Bronchial epithelial cell (primary cell): ENCODE data around the gene SYNE1. TPM values are rescaled to one million over a fixed set of nuclear protein-coding genes. Genes with fewer than 3 reads are reported as not detected.
A peak's percentile ranks its signal among the peaks of the same experiment; 100 is the strongest.

Source experiments
- DNase-seq: peaks from one replicate; pipeline ENCODE4 v3.0.0-alpha.2; 2010; ENCODE audit warnings: low read depth
- FAIRE-seq: peaks from 2 replicates; lab custom pipeline; 2011; peaks lifted over from hg19 to GRCh38; lab: Jason Lieb, UNC
- H3K27me3 ChIP-seq: 2 replicates; pipeline ENCODE4 v1.5.1; 2011; ENCODE audit warnings: low read length; ENCODE audit not compliant: control insufficient read depth, insufficient read depth
- H3K36me3 ChIP-seq: 2 replicates; pipeline ENCODE4 v1.5.1; 2011; ENCODE audit warnings: low read length; ENCODE audit not compliant: control insufficient read depth, insufficient read depth
- H3K4me3 ChIP-seq: 2 replicates; pipeline ENCODE4 v1.5.1; 2011; ENCODE audit warnings: mild to moderate bottlenecking, low read depth, low read length, control low read depth
- total RNA-seq: library from RNA; depleted of rRNA; stranded (reverse); fragments of >200 nt; gene quantifications from 2 replicates; pipeline ENCODE4 v1.2.1, GENCODE V29; 2014
- TF ChIP-seq, protein P1 (sequence below): IDR thresholded peaks from 2 replicates; pipeline ENCODE4 v1.5.1; 2011; ENCODE audit warnings: mild to moderate bottlenecking, moderate library complexity, low read length, control low read depth, inconsistent platforms; ENCODE audit not compliant: insufficient read depth, severe bottlenecking

SYNE1 gene
- total RNA-seq, 1 donor from 2014 or later: 15.8 TPM

DNA sequence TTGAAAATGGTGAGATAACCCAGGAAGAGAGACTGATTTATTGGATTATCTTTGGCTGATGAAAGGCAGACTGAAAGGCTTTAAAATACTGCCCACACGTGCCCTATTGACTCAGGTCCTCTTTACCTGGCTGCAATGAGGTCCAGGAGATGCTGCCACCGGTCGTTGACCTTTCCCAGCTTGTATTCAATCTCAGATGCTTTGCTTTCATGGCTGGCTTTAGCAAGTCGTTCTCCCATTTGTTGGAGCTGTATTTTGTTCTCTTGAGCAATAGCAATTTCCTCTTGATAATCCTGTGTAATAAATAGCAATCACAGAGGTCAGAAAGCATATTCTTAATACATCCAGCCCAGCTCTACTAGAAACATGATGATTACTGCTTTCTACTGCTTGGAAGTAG lies 460.9 kb downstream of the SYNE1 start:
- H3K36me3 ChIP-seq: no peaks in the 10 kb centered on the region
- no peak for DNase-seq
- TF ChIP-seq, protein P1, sequence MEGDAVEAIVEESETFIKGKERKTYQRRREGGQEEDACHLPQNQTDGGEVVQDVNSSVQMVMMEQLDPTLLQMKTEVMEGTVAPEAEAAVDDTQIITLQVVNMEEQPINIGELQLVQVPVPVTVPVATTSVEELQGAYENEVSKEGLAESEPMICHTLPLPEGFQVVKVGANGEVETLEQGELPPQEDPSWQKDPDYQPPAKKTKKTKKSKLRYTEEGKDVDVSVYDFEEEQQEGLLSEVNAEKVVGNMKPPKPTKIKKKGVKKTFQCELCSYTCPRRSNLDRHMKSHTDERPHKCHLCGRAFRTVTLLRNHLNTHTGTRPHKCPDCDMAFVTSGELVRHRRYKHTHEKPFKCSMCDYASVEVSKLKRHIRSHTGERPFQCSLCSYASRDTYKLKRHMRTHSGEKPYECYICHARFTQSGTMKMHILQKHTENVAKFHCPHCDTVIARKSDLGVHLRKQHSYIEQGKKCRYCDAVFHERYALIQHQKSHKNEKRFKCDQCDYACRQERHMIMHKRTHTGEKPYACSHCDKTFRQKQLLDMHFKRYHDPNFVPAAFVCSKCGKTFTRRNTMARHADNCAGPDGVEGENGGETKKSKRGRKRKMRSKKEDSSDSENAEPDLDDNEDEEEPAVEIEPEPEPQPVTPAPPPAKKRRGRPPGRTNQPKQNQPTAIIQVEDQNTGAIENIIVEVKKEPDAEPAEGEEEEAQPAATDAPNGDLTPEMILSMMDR: no peak
- no peaks in the 10 kb centered on the region for H3K27me3 ChIP-seq
- no peak overlapping the region for H3K4me3 ChIP-seq
- peak; percentile 43 for FAIRE-seq

DNA sequence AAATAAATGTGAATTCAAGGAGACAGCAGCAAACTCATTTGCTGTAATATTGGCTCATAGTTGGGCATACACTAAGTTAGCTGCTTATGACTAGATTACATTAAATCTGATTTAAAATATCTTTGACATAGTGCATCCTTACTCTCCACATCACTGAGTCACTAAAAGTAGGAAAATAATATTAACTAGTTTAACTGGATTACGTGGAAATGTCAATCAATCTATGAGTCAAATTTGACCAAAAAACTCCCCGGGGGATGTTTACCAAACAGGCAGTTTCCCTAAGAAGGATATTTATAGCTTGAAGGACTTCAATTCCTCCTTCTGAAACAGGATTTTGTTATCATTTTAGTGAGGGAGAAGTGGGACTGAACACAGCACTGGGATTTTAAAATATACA lies 463.2 kb downstream of the SYNE1 start:
- FAIRE-seq (no peak), DNase-seq (peak; percentile 65)
- Histone ChIP-seq H3K4me3 (no peak overlapping the region), H3K27me3 (no peaks in the 10 kb centered on the region), H3K36me3 (no peaks in the 10 kb centered on the region)
- TF ChIP-seq, protein P1: no peak

GRCh38 chr6:152173321-152173720 lies 463.8 kb downstream of the SYNE1 start:
- FAIRE-seq (no peak), DNase-seq (no peak)
- TF ChIP-seq, protein P1: no peak
- Histone ChIP-seq H3K27me3 (no peaks in the 10 kb centered on the region), H3K36me3 (no peaks in the 10 kb centered on the region), H3K4me3 (no peak overlapping the region)

GRCh38 chr6:152170702-152171667 lies 466.2 kb downstream of the SYNE1 start:
- TF ChIP-seq, protein P1: no peak
- Histone ChIP-seq H3K27me3 (no peaks in the 10 kb centered on the region), H3K4me3 (no peak overlapping the region), H3K36me3 (no peaks in the 10 kb centered on the region)
- DNase-seq: no peak
- FAIRE-seq: no peak

DNA sequence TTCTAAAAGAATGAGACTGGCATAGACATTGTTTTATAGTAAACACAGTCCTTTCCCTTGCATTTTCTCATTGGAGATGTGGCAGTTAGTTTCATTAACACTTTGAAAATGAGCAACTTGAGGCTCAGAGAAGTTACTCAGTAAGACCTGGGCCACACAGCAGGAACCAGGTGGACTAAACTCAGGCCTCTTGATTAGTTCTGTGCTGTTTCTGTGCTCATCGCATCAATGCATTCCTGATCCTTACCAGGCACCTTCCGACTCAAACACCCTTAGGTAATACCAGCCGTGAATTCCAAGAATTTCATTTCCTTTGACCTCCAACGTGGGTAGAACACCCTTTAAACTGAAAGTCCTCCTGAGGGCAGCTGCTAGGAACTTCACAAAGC lies 466.9 kb downstream of the SYNE1 start:
- DNase-seq: no peak
- TF ChIP-seq, protein P1: no peak
- H3K4me3 ChIP-seq: no peak overlapping the region
- no peak for FAIRE-seq
- H3K36me3 ChIP-seq: no peaks in the 10 kb centered on the region
- H3K27me3 ChIP-seq: no peaks in the 10 kb centered on the region
